ENCODE data around the gene TNFSF13. TPM values are rescaled to one million over a fixed set of nuclear protein-coding genes. Genes with fewer than 3 reads are reported as not detected.

Gene TNFSF13
- total and polyA plus RNA-seq, 2 of the 8 experiments (the other 6 are each of a cell fraction or from before 2014, with no cell fraction given): 2.1 to 2.6 TPM

- no peak for TF ChIP-seq CTBP2 (IDR thresholded peaks at IDR 0.05; ENCODE audit: borderline replicate concordance, insufficient read depth, insufficient read length, low read length)
- TF ChIP-seq BACH1 (IDR thresholded peaks at IDR 0.05; ENCODE audit: low read length): no peak
- TF ChIP-seq SP1 (IDR thresholded peaks at IDR 0.05; ENCODE audit: low read depth, low read length): no peak
- TF ChIP-seq USF2 (IDR thresholded peaks at IDR 0.05; ENCODE audit: low read length): no peak
- no peak for TF ChIP-seq CHD7 (IDR thresholded peaks at IDR 0.05; ENCODE audit: insufficient replicate concordance, low read length)
- no peak for TF ChIP-seq BRCA1 (IDR thresholded peaks at IDR 0.05; ENCODE audit: low read depth, low read length)
- TF ChIP-seq SP4 (IDR thresholded peaks at IDR 0.05; ENCODE audit: low read length): no peak
- TF ChIP-seq PHF8 (conservative IDR thresholded peaks at IDR 0.05; ENCODE audit: low read depth, low read length): peak; percentile 87
- TF ChIP-seq GABPA (IDR thresholded peaks at IDR 0.05; ENCODE audit: borderline replicate concordance, insufficient read depth, low read length): peak; percentile 89; the same call in 1 of the 2 replicates
Observed at GRCh38 chr17:7583253-7584109, 24.9 kb downstream of the TNFSF13 start, which contains the start of gene MPDU1 (continued).

All from H1 (cell line).